Keratinocyte (primary cell): Measurements from ENCODE around the gene SDE2. TPM values are rescaled to one million over a fixed set of nuclear protein-coding genes. Genes with fewer than 3 reads are reported as not detected.

Experiments
- DNase-seq: peaks from one replicate; pipeline ENCODE4 v3.0.0-alpha.2; 2011; ENCODE audit warnings: low read depth, missing footprints, low spot score
- FAIRE-seq: peaks from 2 replicates; lab custom pipeline; 2011; peaks lifted over from hg19 to GRCh38; lab: Jason Lieb, UNC
- H2AFZ ChIP-seq: 2 replicates; pipeline ENCODE4 v1.6.0; 2012; ENCODE audit warnings: low read length, control low read depth, inconsistent platforms; ENCODE audit not compliant: control insufficient read depth
- H3K27ac ChIP-seq: 2 replicates; pipeline ENCODE4 v1.5.1; 2011; ENCODE audit warnings: low read length; ENCODE audit not compliant: control insufficient read depth, insufficient read depth
- H3K27me3 ChIP-seq: 3 replicates; pipeline ENCODE4 v1.6.0; 2011; ENCODE audit warnings: low read length; ENCODE audit not compliant: control insufficient read depth, insufficient read depth; ENCODE audit errors: extremely low read depth
- H3K36me3 ChIP-seq, 2 experiments: 2 replicates in 1 of 2; 3 replicates in 1 of 2; pipeline ENCODE4 v1.5.1; 2011; ENCODE audit warnings: low read length in 2 of 2, mild to moderate bottlenecking in 1 of 2; ENCODE audit not compliant: control insufficient read depth in 2 of 2, insufficient read depth in 2 of 2; ENCODE audit errors: extremely low read depth in 1 of 2
- H3K4me1 ChIP-seq: 3 replicates; pipeline ENCODE4 v1.5.1; 2011; ENCODE audit warnings: low read length; ENCODE audit not compliant: control insufficient read depth, insufficient read depth; ENCODE audit errors: extremely low read depth
- H3K4me2 ChIP-seq: 3 replicates; pipeline ENCODE4 v1.6.0; 2011; ENCODE audit warnings: low read depth, low read length; ENCODE audit not compliant: control insufficient read depth, insufficient read depth; ENCODE audit errors: extremely low read depth
- H3K4me3 ChIP-seq, 3 experiments: fragments of 200-600 bp in 1 of 3; sonication (generic) in 1 of 3; 2 replicates in 2 of 3; 3 replicates in 1 of 3; pipeline ENCODE4 v1.5.1; 2011 to 2016; ENCODE audit warnings: low read length in 3 of 3, mild to moderate bottlenecking in 3 of 3, control low read depth in 2 of 3, inconsistent platforms in 1 of 3, low read depth in 1 of 3, mixed read lengths in 1 of 3, mixed run types in 1 of 3, moderate library complexity in 1 of 3; ENCODE audit not compliant: control insufficient read depth in 2 of 3, insufficient read depth in 2 of 3; ENCODE audit errors: extremely low read depth in 1 of 3
- H3K79me2 ChIP-seq: 2 replicates; pipeline ENCODE4 v1.6.0; 2012; ENCODE audit warnings: low read length; ENCODE audit not compliant: control insufficient read depth, insufficient read depth
- H3K9ac ChIP-seq: 3 replicates; pipeline ENCODE4 v1.6.0; 2011; ENCODE audit warnings: low read length; ENCODE audit not compliant: control insufficient read depth, insufficient read depth; ENCODE audit errors: extremely low read depth
- H3K9me1 ChIP-seq: 3 replicates; pipeline ENCODE4 v1.6.0; 2011; ENCODE audit warnings: low read length; ENCODE audit not compliant: control insufficient read depth, insufficient read depth; ENCODE audit errors: extremely low read depth
- H3K9me3 ChIP-seq: 2 replicates; pipeline ENCODE4 v1.5.1; 2012; ENCODE audit warnings: low read depth, low read length; ENCODE audit not compliant: control insufficient read depth
- H4K20me1 ChIP-seq: 3 replicates; pipeline ENCODE4 v1.6.0; 2011; ENCODE audit warnings: low read length; ENCODE audit not compliant: control insufficient read depth, insufficient read depth; ENCODE audit errors: extremely low read depth
- EZH2 ChIP-seq: IDR thresholded peaks from one replicate; pipeline ENCODE4 v1.6.1; 2012; ENCODE audit warnings: inconsistent platforms, mild to moderate bottlenecking, low read length, moderate library complexity
- dilution Hi-C: fragments of 300-500 bp; cut with MboI; formaldehyde crosslinking; loops from one replicate; pipeline ENCODE4 v1.7.0; 2020; ENCODE audit warnings: low sequenced_read_pairs; ENCODE audit not compliant: extremely low pct_ligation_motif_present
- polyA plus RNA-seq, 5 experiments: library from polyadenylated mRNA; depleted of rRNA in 3 of 5; stranded (reverse) in 3 of 5; stranded (forward) in 1 of 5; unstranded in 1 of 5; fragments of >200 nt; gene quantifications; 1 replicate in 1 of 5; 2 replicates in 3 of 5; 3 replicates in 1 of 5; pipeline versions ENCODE4 v1.2.1 to v1.2.3, GENCODE V29; 2011 to 2012; ENCODE audit warnings: missing spikeins in 2 of 5, low read depth in 1 of 5, low replicate concordance in 1 of 5
- TF ChIP-seq, protein P1 (sequence below), 3 experiments: IDR thresholded peaks in 1 of 3; conservative IDR thresholded peaks in 1 of 3; optimal IDR thresholded peaks in 1 of 3; 2 replicates in 2 of 3; 3 replicates in 1 of 3; pipeline versions ENCODE3 to v1.5.1; 2011; ENCODE audit warnings: low read length in 3 of 3, mild to moderate bottlenecking in 3 of 3, moderate library complexity in 2 of 3, control low read depth in 1 of 3, inconsistent platforms in 1 of 3; ENCODE audit not compliant: insufficient read depth in 2 of 3; ENCODE audit errors: extremely low read depth in 1 of 3

The SDE2 gene
- polyA plus RNA-seq, 1 donor (not counting 4 experiments of a cell fraction or from before 2014, with no cell fraction given), result 15.9 TPM

- Histone ChIP-seq H3K9me1 (no peaks in the 10 kb centered on the region), H3K9ac (peak overlapping the region; percentile 81), H3K9me3 (no peaks in the 10 kb centered on the region), H3K27me3 (no peaks in the 10 kb centered on the region), H3K36me3 (peaks cover 2 to 11% of the 10 kb centered on the region in 2 experiments), H2AFZ (peak overlapping the region; percentile 81), H3K27ac (peak overlapping the region; percentile 84), H3K4me3 (peak overlapping the region; percentile 6 to 76 (median 53)), H3K79me2 (peaks cover 42% of the 10 kb centered on the region), H3K4me1 (peaks cover 27% of the 10 kb centered on the region), H4K20me1 (no peaks in the 10 kb centered on the region), H3K4me2 (peak overlapping the region; percentile 91)
- no peak for TF ChIP-seq EZH2
- TF ChIP-seq, protein P1, sequence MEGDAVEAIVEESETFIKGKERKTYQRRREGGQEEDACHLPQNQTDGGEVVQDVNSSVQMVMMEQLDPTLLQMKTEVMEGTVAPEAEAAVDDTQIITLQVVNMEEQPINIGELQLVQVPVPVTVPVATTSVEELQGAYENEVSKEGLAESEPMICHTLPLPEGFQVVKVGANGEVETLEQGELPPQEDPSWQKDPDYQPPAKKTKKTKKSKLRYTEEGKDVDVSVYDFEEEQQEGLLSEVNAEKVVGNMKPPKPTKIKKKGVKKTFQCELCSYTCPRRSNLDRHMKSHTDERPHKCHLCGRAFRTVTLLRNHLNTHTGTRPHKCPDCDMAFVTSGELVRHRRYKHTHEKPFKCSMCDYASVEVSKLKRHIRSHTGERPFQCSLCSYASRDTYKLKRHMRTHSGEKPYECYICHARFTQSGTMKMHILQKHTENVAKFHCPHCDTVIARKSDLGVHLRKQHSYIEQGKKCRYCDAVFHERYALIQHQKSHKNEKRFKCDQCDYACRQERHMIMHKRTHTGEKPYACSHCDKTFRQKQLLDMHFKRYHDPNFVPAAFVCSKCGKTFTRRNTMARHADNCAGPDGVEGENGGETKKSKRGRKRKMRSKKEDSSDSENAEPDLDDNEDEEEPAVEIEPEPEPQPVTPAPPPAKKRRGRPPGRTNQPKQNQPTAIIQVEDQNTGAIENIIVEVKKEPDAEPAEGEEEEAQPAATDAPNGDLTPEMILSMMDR (optimal IDR thresholded peaks at IDR 0.05 in 1 of 3, IDR thresholded peaks at IDR 0.05 in 1 of 3, conservative IDR thresholded peaks at IDR 0.05 in 1 of 3; ENCODE audit: extremely low read depth in 1 of 3, insufficient read depth in 2 of 3, low read length in 3 of 3), result no peak
- FAIRE-seq, result no peak
- dilution Hi-C loops, result loop anchor here (25.0 kb wide), 1 partner anchor 538 kb away; no protein-coding TSS in a partner anchor
- DNase-seq, result no peak
These were observed 782 bp upstream of the SDE2 start for GRCh38 chr1:225999912-226000337.

DNA sequence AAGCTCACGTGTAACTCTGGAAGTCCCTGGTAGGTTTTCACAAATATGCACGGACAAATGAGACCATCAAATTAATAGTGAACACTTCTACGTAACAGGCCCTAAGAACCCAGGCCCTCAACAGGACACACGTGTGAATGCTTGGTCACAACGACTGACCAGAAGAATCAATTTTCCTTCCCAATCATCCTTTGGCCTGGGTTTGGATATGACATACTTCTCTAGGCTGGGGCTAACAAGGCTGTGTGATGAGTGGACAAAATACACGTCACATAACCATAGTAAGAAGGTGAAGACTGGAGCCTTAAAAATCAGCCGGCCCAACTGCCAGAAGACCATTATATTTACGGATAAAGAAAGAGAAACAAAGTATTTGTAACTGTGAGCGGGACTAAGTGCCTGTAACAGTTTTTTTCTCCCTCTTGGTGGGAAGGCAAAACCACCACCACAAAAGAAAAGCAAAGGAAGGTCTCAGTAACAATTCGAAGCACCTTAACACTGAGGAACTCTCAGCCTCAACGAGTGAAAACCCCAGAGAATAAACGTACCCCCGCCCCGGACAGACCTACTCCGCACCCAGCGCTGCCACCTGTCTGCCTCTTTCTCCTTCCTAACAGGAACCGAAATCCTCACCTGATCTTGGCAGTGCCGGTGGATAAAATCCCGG is 450 bp downstream of the SDE2 start:
- Histone ChIP-seq H3K9ac (peak overlapping the region; percentile 100), H3K4me3 (peak overlapping the region; percentile 85 to 98 (median 94)), H3K36me3 (peaks cover 2 to 17% of the 10 kb centered on the region in 2 experiments), H3K79me2 (peaks cover 55% of the 10 kb centered on the region), H3K27me3 (no peaks in the 10 kb centered on the region), H3K9me3 (no peaks in the 10 kb centered on the region), H3K4me2 (peak overlapping the region; percentile 96), H3K27ac (peak overlapping the region; percentile 98), H4K20me1 (no peaks in the 10 kb centered on the region), H3K4me1 (peaks cover 27% of the 10 kb centered on the region), H3K9me1 (peaks cover 3% of the 10 kb centered on the region), H2AFZ (peak overlapping the region; percentile 96)
- FAIRE-seq (no peak), DNase-seq (no peak)
- dilution Hi-C loops, result loop anchor here (25.0 kb wide), 1 partner anchor 536 kb away; no protein-coding TSS in a partner anchor
- no peak for TF ChIP-seq EZH2
- TF ChIP-seq, protein P1 (optimal IDR thresholded peaks at IDR 0.05 in 1 of 3, IDR thresholded peaks at IDR 0.05 in 1 of 3, conservative IDR thresholded peaks at IDR 0.05 in 1 of 3; ENCODE audit: extremely low read depth in 1 of 3, insufficient read depth in 2 of 3, low read length in 3 of 3), result no peak
